Naive thymus-derived CD4-positive, alpha-beta T cell (primary cell): Measurements from ENCODE around the gene ITPR3. TPM values are rescaled to one million over a fixed set of nuclear protein-coding genes. Genes with fewer than 3 reads are reported as not detected.
A peak's percentile ranks its signal among the peaks of the same experiment; 100 is the strongest.

Experiments
- ATAC-seq: fragments of 150-1000 bp; cut with Tn5 transposase; 2 replicates; pipeline ENCODE4 v1.10.0; 2021; ENCODE audit warnings: mild to moderate bottlenecking, moderate library complexity
- CTCF ChIA-PET: fragments of 350-600 bp; sonication (Branson Sonifier 250); formaldehyde crosslinking; loops from one replicate; lab custom pipeline; 2021; ENCODE audit warnings: antibody characterized with exemption; lab: Charles Lee
- POLR2A ChIA-PET: fragments of 350-600 bp; sonication (Branson Sonifier 250); formaldehyde crosslinking; loops from one replicate; lab custom pipeline; 2021; ENCODE audit warnings: antibody characterized with exemption, inconsistent platforms; lab: Charles Lee
- DNase-seq, 9 donors: peaks; one replicate each; pipeline versions ENCODE4 v3.0.0 to v3.0.0-alpha.2; 2020 to 2022; ENCODE audit warnings: mixed read lengths in 1 of 9
- H3K27ac ChIP-seq: one replicate; pipeline ENCODE4 v1.7.0; 2013; ENCODE audit warnings: mild to moderate bottlenecking, low read depth, low read length, moderate library complexity
- H3K27me3 ChIP-seq, 2 donors: one replicate each; pipeline ENCODE4 v1.7.0; 2013; ENCODE audit warnings: low read length in 2 of 2, mild to moderate bottlenecking in 2 of 2, moderate library complexity in 2 of 2; ENCODE audit not compliant: control insufficient read depth in 2 of 2, insufficient read depth in 2 of 2
- H3K36me3 ChIP-seq, 3 experiments: 1 replicate in 2 of 3; 2 replicates in 1 of 3; pipeline ENCODE4 v1.7.0; 2013; ENCODE audit warnings: low read length in 3 of 3, mild to moderate bottlenecking in 3 of 3, moderate library complexity in 1 of 3; ENCODE audit not compliant: insufficient read depth in 3 of 3, control insufficient read depth in 2 of 3
- H3K4me1 ChIP-seq, 2 donors: one replicate each; pipeline ENCODE4 v1.7.0; 2013; ENCODE audit warnings: low read length in 2 of 2, mild to moderate bottlenecking in 2 of 2, moderate library complexity in 1 of 2; ENCODE audit not compliant: control insufficient read depth in 2 of 2, insufficient read depth in 2 of 2
- H3K4me3 ChIP-seq: 2 replicates; pipeline ENCODE4 v1.7.0; 2013; ENCODE audit warnings: mild to moderate bottlenecking, low read length
- H3K9me3 ChIP-seq, 3 experiments: 1 replicate in 2 of 3; 2 replicates in 1 of 3; pipeline ENCODE4 v1.7.0; 2013; ENCODE audit warnings: low read length in 3 of 3; ENCODE audit not compliant: control insufficient read depth in 2 of 3
- H3K27ac Mint-ChIP-seq, 9 donors: one replicate each; pipeline ENCODE4 v1.8.0; 2020 to 2022; ENCODE audit warnings: mixed read lengths in 9 of 9, mild to moderate bottlenecking in 8 of 9, moderate library complexity in 5 of 9, inconsistent platforms in 2 of 9
- H3K27me3 Mint-ChIP-seq, 5 donors: one replicate each; pipeline ENCODE4 v1.8.0; 2021 to 2022; ENCODE audit warnings: mixed read lengths in 5 of 5, mild to moderate bottlenecking in 1 of 5
- H3K36me3 Mint-ChIP-seq, 5 donors: one replicate each; pipeline ENCODE4 v1.8.0; 2020 to 2022; ENCODE audit warnings: mixed read lengths in 5 of 5, mild to moderate bottlenecking in 3 of 5, inconsistent platforms in 1 of 5
- H3K4me1 Mint-ChIP-seq, 7 donors: one replicate each; pipeline ENCODE4 v1.8.0; 2020 to 2022; ENCODE audit warnings: mixed read lengths in 7 of 7, mild to moderate bottlenecking in 3 of 7, inconsistent platforms in 1 of 7
- H3K4me3 Mint-ChIP-seq, 10 donors: one replicate each; pipeline ENCODE4 v1.8.0; 2020 to 2022; ENCODE audit warnings: mild to moderate bottlenecking in 10 of 10, mixed read lengths in 10 of 10, moderate library complexity in 6 of 10, inconsistent platforms in 2 of 10
- H3K9me3 Mint-ChIP-seq, 11 donors: one replicate each; pipeline ENCODE4 v1.8.0; 2020 to 2022; ENCODE audit warnings: mixed read lengths in 11 of 11, mild to moderate bottlenecking in 4 of 11, inconsistent platforms in 1 of 11, moderate library complexity in 1 of 11
- intact Hi-C, 2 donors: fragments of 100-400 bp; cut with micrococcal nuclease; formaldehyde crosslinking; loops; one replicate each; pipeline ENCODE4 v1.15.1; 2023
- polyA plus RNA-seq, 2 donors: library from polyadenylated mRNA; unstranded; fragments of 300-500 nt; fragmentation: Illumina TruSeq; gene quantifications; one replicate each; pipeline ENCODE4 v1.2.3, GENCODE V29; 2021
- total RNA-seq, 6 experiments: library from RNA in 5 of 6; stranded (reverse) in 5 of 6; gene quantifications; 1 replicate in 5 of 6; 2 replicates in 1 of 6; pipeline ENCODE4 v1.2.3 and lab custom pipeline; 2021 to 2026

ITPR3 gene
- total and polyA plus RNA-seq, 7 experiments from 2014 or later: 1.7 to 65.7 (median 41.4) TPM

- no peak for DNase-seq
- H3K36me3 ChIP-seq: peaks cover 0 to 85% (median 15%) of the 10 kb centered on the region in 3 experiments
- H3K9me3 ChIP-seq: no peaks in the 10 kb centered on the region
- no peak overlapping the region for H3K4me3 Mint-ChIP-seq
- CTCF ChIA-PET: no interaction called here
- POLR2A ChIA-PET: no interaction called here
- no peak for ATAC-seq
- H3K27ac Mint-ChIP-seq: no peak overlapping the region
- no peaks in the 10 kb centered on the region for H3K4me1 ChIP-seq
- H3K4me1 Mint-ChIP-seq: peaks cover 0 to 2% (median 0%) of the 10 kb centered on the region in 7 donors
- intact Hi-C loops: no loop called here
- H3K27me3 ChIP-seq: no peaks in the 10 kb centered on the region
- peaks cover 0 to 26% (median under 1%) of the 10 kb centered on the region in 5 donors for H3K36me3 Mint-ChIP-seq
- H3K27me3 Mint-ChIP-seq: no peaks in the 10 kb centered on the region
- no peak overlapping the region for H3K4me3 ChIP-seq
- H3K9me3 Mint-ChIP-seq: no peaks in the 10 kb centered on the region
- no peak overlapping the region for H3K27ac ChIP-seq
Measured at GRCh38 chr6:33658982-33659689, 38.0 kb downstream of the ITPR3 start.

- peaks cover 0 to 85% (median 11%) of the 10 kb centered on the region in 3 experiments for H3K36me3 ChIP-seq
- peaks cover 0 to 25% (median 3%) of the 10 kb centered on the region in 5 donors for H3K36me3 Mint-ChIP-seq
Measured at GRCh38 chr6:33659986-33660385, 38.9 kb downstream of the ITPR3 start.

GRCh38 chr6:33661106-33661838 lies 40.1 kb downstream of the ITPR3 start:
- peaks cover 0 to 25% (median 3%) of the 10 kb centered on the region in 5 donors for H3K36me3 Mint-ChIP-seq
- no peak overlapping the region for H3K27ac Mint-ChIP-seq
- no peaks in the 10 kb centered on the region for H3K9me3 Mint-ChIP-seq
- H3K27me3 Mint-ChIP-seq: no peaks in the 10 kb centered on the region
- Histone ChIP-seq H3K4me3 (no peak overlapping the region), H3K9me3 (no peaks in the 10 kb centered on the region), H3K27ac (no peak overlapping the region), H3K4me1 (no peaks in the 10 kb centered on the region), H3K27me3 (no peaks in the 10 kb centered on the region), H3K36me3 (peaks cover 0 to 87% (median 11%) of the 10 kb centered on the region in 3 experiments)
- H3K4me1 Mint-ChIP-seq: peaks cover 0 to 2% (median 0%) of the 10 kb centered on the region in 7 donors
- intact Hi-C loops: no loop called here
- ChIA-PET CTCF (interaction anchor here (0.9 kb wide), 1 partner anchor 8 kb away, joined by 3 read pairs; no protein-coding TSS in a partner anchor), POLR2A (no interaction called here)
- H3K4me3 Mint-ChIP-seq: no peak overlapping the region
- DNase-seq: no peak
- no peak for ATAC-seq

More at GRCh38 chr6:33659986-33660385, 38.9 kb downstream of the ITPR3 start:
- ATAC-seq (no peak), DNase-seq (no peak)
- no peak overlapping the region for H3K4me3 Mint-ChIP-seq
- no peaks in the 10 kb centered on the region for H3K9me3 Mint-ChIP-seq
- no peaks in the 10 kb centered on the region for H3K27me3 Mint-ChIP-seq
- H3K27ac Mint-ChIP-seq: peak overlapping the region in 1 of 9 donors; percentile 89
- Histone ChIP-seq H3K27me3 (no peaks in the 10 kb centered on the region), H3K9me3 (no peaks in the 10 kb centered on the region), H3K4me1 (no peaks in the 10 kb centered on the region), H3K27ac (no peak overlapping the region), H3K4me3 (no peak overlapping the region)
- intact Hi-C loops: no loop called here
- CTCF ChIA-PET: interaction anchor here (0.9 kb wide), 1 partner anchor 9 kb away, joined by 3 read pairs; no protein-coding TSS in a partner anchor
- POLR2A ChIA-PET: no interaction called here
- H3K4me1 Mint-ChIP-seq: peaks cover 0 to 2% (median 0%) of the 10 kb centered on the region in 7 donors

- Histone ChIP-seq H3K4me3 (no peak overlapping the region), H3K27ac (no peak overlapping the region), H3K27me3 (no peaks in the 10 kb centered on the region), H3K4me1 (no peaks in the 10 kb centered on the region), H3K36me3 (peaks cover 0 to 86% (median 12%) of the 10 kb centered on the region in 3 experiments), H3K9me3 (no peaks in the 10 kb centered on the region)
- ATAC-seq (no peak), DNase-seq (no peak)
- Mint-ChIP-seq H3K4me1 (peaks cover 0 to 2% (median 0%) of the 10 kb centered on the region in 7 donors), H3K27ac (peak overlapping the region in 1 of 9 donors; percentile 18), H3K9me3 (no peaks in the 10 kb centered on the region), H3K36me3 (peaks cover 0 to 31% (median 4%) of the 10 kb centered on the region in 5 donors), H3K4me3 (no peak overlapping the region), H3K27me3 (no peaks in the 10 kb centered on the region)
- intact Hi-C loops: no loop called here
- ChIA-PET POLR2A (interaction anchor here (1.0 kb wide), 1 partner anchor 38 kb away, joined by 3 read pairs; no protein-coding TSS in a partner anchor), CTCF (no interaction called here)
Measured at GRCh38 chr6:33662318-33662717, 41.2 kb downstream of the ITPR3 start.

- H3K4me3 ChIP-seq: no peak overlapping the region
- H3K27me3 ChIP-seq: no peaks in the 10 kb centered on the region
- peaks cover 0 to 29% (median 5%) of the 10 kb centered on the region in 5 donors for H3K36me3 Mint-ChIP-seq
- intact Hi-C loops: no loop called here
- H3K27me3 Mint-ChIP-seq: no peaks in the 10 kb centered on the region
- peak overlapping the region in 1 of 9 donors; percentile 51 for H3K27ac Mint-ChIP-seq
- H3K4me1 ChIP-seq: no peaks in the 10 kb centered on the region
- H3K36me3 ChIP-seq: peaks cover 0 to 86% (median 15%) of the 10 kb centered on the region in 3 experiments
- ChIA-PET CTCF (no interaction called here), POLR2A (interaction anchor here (1.0 kb wide), 1 partner anchor 37 kb away, joined by 3 read pairs; no protein-coding TSS in a partner anchor)
- no peaks in the 10 kb centered on the region for H3K9me3 Mint-ChIP-seq
- peaks cover 0 to 4% (median 2%) of the 10 kb centered on the region in 7 donors for H3K4me1 Mint-ChIP-seq
- H3K9me3 ChIP-seq: no peaks in the 10 kb centered on the region
- H3K4me3 Mint-ChIP-seq: no peak overlapping the region
- ATAC-seq: no peak
- no peak overlapping the region for H3K27ac ChIP-seq
- DNase-seq: no peak
Measured at GRCh38 chr6:33663028-33663427, 41.9 kb downstream of the ITPR3 start.

GRCh38 chr6:33663727-33664449 lies 42.8 kb downstream of the ITPR3 start:
- H3K9me3 ChIP-seq: no peaks in the 10 kb centered on the region
- H3K27me3 ChIP-seq: no peaks in the 10 kb centered on the region
- Mint-ChIP-seq H3K4me3 (no peak overlapping the region), H3K27me3 (no peaks in the 10 kb centered on the region), H3K4me1 (peaks cover 3 to 12% (median 8%) of the 10 kb centered on the region in 7 donors), H3K36me3 (peaks cover 3 to 31% (median 7%) of the 10 kb centered on the region in 5 donors), H3K9me3 (no peaks in the 10 kb centered on the region), H3K27ac (peak overlapping the region in 2 of 9 donors; percentile 14 to 52)
- ATAC-seq (no peak), DNase-seq (no peak)
- peaks cover 0 to 86% (median 15%) of the 10 kb centered on the region in 3 experiments for H3K36me3 ChIP-seq
- CTCF ChIA-PET: no interaction called here
- no peak overlapping the region for H3K27ac ChIP-seq
- no peak overlapping the region for H3K4me3 ChIP-seq
- H3K4me1 ChIP-seq: peaks cover 0 to 6% of the 10 kb centered on the region in 2 donors
- POLR2A ChIA-PET: interaction anchor here (0.5 kb wide), 1 partner anchor 468 kb away, joined by 3 read pairs; no protein-coding TSS in a partner anchor
- intact Hi-C loops: no loop called here
